ENCODE data around the gene PILRA. TPM values are rescaled to one million over a fixed set of nuclear protein-coding genes. Genes with fewer than 3 reads are reported as not detected.

PILRA gene
- total and polyA plus RNA-seq, 8 donors, result 0.88 to 7.6 (median 3.7) TPM

GRCh38 chr7:100413889-100414288, 40.6 kb downstream of the PILRA start:
- intact Hi-C loops (cut with DNase I), result no loop called here
- WGBS, 2 donors, result 88% methylated on average over 1 of the region's 1 CpG
- ATAC-seq (no peak), FAIRE-seq (no peak), DNase-seq (no peak)
- no peak for TF ChIP-seq CTCF (IDR thresholded peaks at IDR 0.05)
- H3K4me1 ChIP-seq, result no peaks in the 10 kb centered on the region
- no peaks in the 10 kb centered on the region for H3K27me3 ChIP-seq
- H3K36me3 ChIP-seq, result no peaks in the 10 kb centered on the region
- no peak overlapping the region for H3K27ac ChIP-seq
- H3K9me3 ChIP-seq, result no peaks in the 10 kb centered on the region
- H3K4me3 ChIP-seq, result no peak overlapping the region

- no peak for FAIRE-seq
- ATAC-seq, result no peak
- 70 to 82% methylated on average over 5 of the region's 5 CpGs for WGBS, 2 donors
- no peak overlapping the region for H3K4me3 ChIP-seq
- no peaks in the 10 kb centered on the region for H3K27me3 ChIP-seq
- H3K27ac ChIP-seq, result no peak overlapping the region
- no peak for TF ChIP-seq CTCF (IDR thresholded peaks at IDR 0.05)
- no peaks in the 10 kb centered on the region for H3K9me3 ChIP-seq
- no peak for DNase-seq
- H3K36me3 ChIP-seq, result no peaks in the 10 kb centered on the region
- intact Hi-C loops (cut with DNase I), result no loop called here
- H3K4me1 ChIP-seq, result no peaks in the 10 kb centered on the region
Measured at GRCh38 chr7:100415448-100415847, 42.2 kb downstream of the PILRA start.

- no peaks in the 10 kb centered on the region for H3K27me3 ChIP-seq
- FAIRE-seq, result no peak
- intact Hi-C loops (cut with DNase I), result no loop called here
Measured at GRCh38 chr7:100418930-100419659, 45.8 kb downstream of the PILRA start.

GRCh38 chr7:100419660-100420226, 46.5 kb downstream of the PILRA start:
- 64 to 78% methylated on average over 1 of the region's 1 CpG for WGBS, 2 donors
- no peaks in the 10 kb centered on the region for H3K9me3 ChIP-seq
- no peak for FAIRE-seq
- no peak overlapping the region for H3K4me3 ChIP-seq
- H3K27ac ChIP-seq, result no peak overlapping the region
- no peak for ATAC-seq
- DNase-seq, result no peak
- intact Hi-C loops (cut with DNase I), result no loop called here
- no peaks in the 10 kb centered on the region for H3K27me3 ChIP-seq
- no peak for TF ChIP-seq CTCF (IDR thresholded peaks at IDR 0.05)
- H3K36me3 ChIP-seq, result no peaks in the 10 kb centered on the region
- no peaks in the 10 kb centered on the region for H3K4me1 ChIP-seq

More at GRCh38 chr7:100418930-100419659, 45.8 kb downstream of the PILRA start:
- no peak for TF ChIP-seq CTCF (IDR thresholded peaks at IDR 0.05)
- no peak overlapping the region for H3K27ac ChIP-seq
- DNase-seq (no peak), ATAC-seq (no peak)
- no peaks in the 10 kb centered on the region for H3K9me3 ChIP-seq
- WGBS, 2 donors, result 90 to 95% methylated on average over 1 of the region's 1 CpG
- no peaks in the 10 kb centered on the region for H3K4me1 ChIP-seq
- no peak overlapping the region for H3K4me3 ChIP-seq
- no peaks in the 10 kb centered on the region for H3K36me3 ChIP-seq

- H3K36me3 ChIP-seq, result no peaks in the 10 kb centered on the region
- no peak overlapping the region for H3K27ac ChIP-seq
- H3K4me3 ChIP-seq, result no peak overlapping the region
- FAIRE-seq (no peak), DNase-seq (no peak), ATAC-seq (no peak)
- 88% methylated on average over 6 of the region's 6 CpGs for WGBS, 2 donors
- TF ChIP-seq CTCF (IDR thresholded peaks at IDR 0.05), result no peak
- H3K9me3 ChIP-seq, result no peaks in the 10 kb centered on the region
- no peaks in the 10 kb centered on the region for H3K27me3 ChIP-seq
- peaks cover 0 to 4% (median 0%) of the 10 kb centered on the region in 3 donors for H3K4me1 ChIP-seq
- intact Hi-C loops (cut with DNase I), result no loop called here
Measured at GRCh38 chr7:100423315-100423714, 50.0 kb downstream of the PILRA start.

Data from pancreas (tissue), 10 donors.